Measurements from ENCODE around the gene NOCT.
"Not testable (repeated sequence)": the region's sequence is repeated elsewhere in the genome, so short reads cannot be mapped to it uniquely, and the experiment has no call there.

Gene NOCT

GRCh38 chr4:139018971-139019758, 3.6 kb downstream of the NOCT start:
- Histone ChIP-seq H3K4me3 (ENCODE audit: low read length) (no peak overlapping the region), H3K79me1 (ENCODE audit: low read length) (peaks cover 3% of the 10 kb centered on the region), H3K79me2 (ENCODE audit: control insufficient read depth, insufficient read depth, low read length) (peaks cover 74% of the 10 kb centered on the region), H3K27ac (ENCODE audit: low read depth, low read length) (no peak overlapping the region), H4K8ac (ENCODE audit: low read depth, low read length) (no peak overlapping the region), H2AK5ac (ENCODE audit: low read length) (no peak overlapping the region), H3K4me1 (ENCODE audit: control insufficient read depth, low read depth, low read length) (peaks cover 17% of the 10 kb centered on the region), H2BK15ac (replicated peaks; ENCODE audit: low read depth) (no peak overlapping the region), H3K56ac (ENCODE audit: low read length) (peak overlapping the region; percentile 47), H3K9ac (ENCODE audit: low read length) (peak overlapping the region; percentile 45), H3K23ac (ENCODE audit: low read length) (no peak overlapping the region), H3K4me2 (ENCODE audit: low read length) (peak overlapping the region; percentile 7), H3K36me3 (ENCODE audit: control insufficient read depth, insufficient read depth, low read length) (peaks cover 2% of the 10 kb centered on the region), H2BK5ac (ENCODE audit: low read length) (no peak overlapping the region), H3K18ac (ENCODE audit: low read length) (no peak overlapping the region), H3K27me3 (ENCODE audit: insufficient read depth, low read length, poor library complexity) (no peaks in the 10 kb centered on the region), H2BK120ac (ENCODE audit: low read depth, low read length) (no peak overlapping the region), H3K4ac (ENCODE audit: low read depth, low read length) (no peak overlapping the region), H4K5ac (ENCODE audit: low read length) (no peak overlapping the region)
- WGBS (ENCODE audit: extremely low coverage, insufficient coverage, low lambda C conversion rate), result no CpG with 5 or more reads among the region's 10 CpGs
- no peak for DNase-seq

- no peak overlapping the region for H3K4ac ChIP-seq (ENCODE audit: low read depth, low read length)
- peaks cover 9% of the 10 kb centered on the region for H3K4me1 ChIP-seq (ENCODE audit: control insufficient read depth, low read depth, low read length)
- no peak overlapping the region for H2AK5ac ChIP-seq (ENCODE audit: low read length)
- no CpG with 5 or more reads among the region's 4 CpGs for WGBS (ENCODE audit: extremely low coverage, insufficient coverage, low lambda C conversion rate)
- H3K4me2 ChIP-seq (ENCODE audit: low read length), result no peak overlapping the region
- no peak overlapping the region for H3K56ac ChIP-seq (ENCODE audit: low read length)
- H3K9ac ChIP-seq (ENCODE audit: low read length), result no peak overlapping the region
- H3K79me1 ChIP-seq (ENCODE audit: low read length), result peaks cover 3% of the 10 kb centered on the region
- no peak overlapping the region for H3K4me3 ChIP-seq (ENCODE audit: low read length)
- peak overlapping the region; percentile 67 for H3K27ac ChIP-seq (ENCODE audit: low read depth, low read length)
- H3K79me2 ChIP-seq (ENCODE audit: control insufficient read depth, insufficient read depth, low read length), result peaks cover 87% of the 10 kb centered on the region
- H4K5ac ChIP-seq (ENCODE audit: low read length), result no peak overlapping the region
- H2BK15ac ChIP-seq (replicated peaks; ENCODE audit: low read depth), result no peak overlapping the region
- no peak overlapping the region for H3K23ac ChIP-seq (ENCODE audit: low read length)
- no peak overlapping the region for H2BK120ac ChIP-seq (ENCODE audit: low read depth, low read length)
- H3K27me3 ChIP-seq (ENCODE audit: insufficient read depth, low read length, poor library complexity), result no peaks in the 10 kb centered on the region
- peaks cover 2% of the 10 kb centered on the region for H3K36me3 ChIP-seq (ENCODE audit: control insufficient read depth, insufficient read depth, low read length)
- peak; percentile 90 for DNase-seq
- H4K8ac ChIP-seq (ENCODE audit: low read depth, low read length), result no peak overlapping the region
- no peak overlapping the region for H2BK5ac ChIP-seq (ENCODE audit: low read length)
- no peak overlapping the region for H3K18ac ChIP-seq (ENCODE audit: low read length)
These were observed 4.8 kb downstream of the NOCT start for GRCh38 chr4:139020384-139020783.

- not testable (repeated sequence) for H3K79me1 ChIP-seq (ENCODE audit: low read length); H3K36me3 ChIP-seq (ENCODE audit: control insufficient read depth, insufficient read depth, low read length); H3K4me2 ChIP-seq (ENCODE audit: low read length); DNase-seq; H2BK5ac ChIP-seq (ENCODE audit: low read length); H3K18ac ChIP-seq (ENCODE audit: low read length); H3K27me3 ChIP-seq (ENCODE audit: insufficient read depth, low read length, poor library complexity); H3K4ac ChIP-seq (ENCODE audit: low read depth, low read length); H3K9ac ChIP-seq (ENCODE audit: low read length); H2BK15ac ChIP-seq (replicated peaks; ENCODE audit: low read depth); H3K4me1 ChIP-seq (ENCODE audit: control insufficient read depth, low read depth, low read length); H3K23ac ChIP-seq (ENCODE audit: low read length); H4K8ac ChIP-seq (ENCODE audit: low read depth, low read length); H3K56ac ChIP-seq (ENCODE audit: low read length); H3K4me3 ChIP-seq (ENCODE audit: low read length); H2AK5ac ChIP-seq (ENCODE audit: low read length); H2BK120ac ChIP-seq (ENCODE audit: low read depth, low read length); H4K5ac ChIP-seq (ENCODE audit: low read length)
- peak overlapping the region; percentile 31 for H3K27ac ChIP-seq (ENCODE audit: low read depth, low read length)
- H3K79me2 ChIP-seq (ENCODE audit: control insufficient read depth, insufficient read depth, low read length), result peaks cover 85% of the 10 kb centered on the region
- no CpG with 5 or more reads among the region's 12 CpGs for WGBS (ENCODE audit: extremely low coverage, insufficient coverage, low lambda C conversion rate)
These were observed 5.5 kb downstream of the NOCT start for GRCh38 chr4:139021071-139021470.

DNA sequence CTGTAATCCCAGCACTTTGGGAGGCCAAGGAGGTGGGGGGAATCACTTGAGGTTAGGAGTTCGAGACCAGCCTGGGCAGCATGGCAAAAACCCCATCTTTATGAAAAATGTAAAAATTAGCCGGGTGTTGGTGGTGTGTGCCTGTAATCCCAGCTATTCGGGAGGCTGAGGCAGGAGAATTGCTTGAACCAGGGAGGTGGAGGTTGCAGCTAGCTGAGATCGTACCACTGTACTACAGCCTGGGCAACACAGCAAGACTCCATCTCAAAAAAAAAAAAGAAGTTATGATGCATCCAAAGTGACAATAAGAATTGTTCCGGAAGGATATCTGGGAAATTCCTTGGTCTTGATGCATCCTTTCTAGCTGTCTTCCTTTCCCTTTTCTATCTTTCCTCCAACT, 7.3 kb downstream of the NOCT start:
- no peaks in the 10 kb centered on the region for H3K27me3 ChIP-seq (ENCODE audit: insufficient read depth, low read length, poor library complexity)
- no peak overlapping the region for H3K9ac ChIP-seq (ENCODE audit: low read length)
- no peak overlapping the region for H2BK5ac ChIP-seq (ENCODE audit: low read length)
- H3K23ac ChIP-seq (ENCODE audit: low read length), result no peak overlapping the region
- H4K5ac ChIP-seq (ENCODE audit: low read length), result no peak overlapping the region
- no peak overlapping the region for H3K56ac ChIP-seq (ENCODE audit: low read length)
- no peak overlapping the region for H3K4ac ChIP-seq (ENCODE audit: low read depth, low read length)
- peaks cover 2% of the 10 kb centered on the region for H3K36me3 ChIP-seq (ENCODE audit: control insufficient read depth, insufficient read depth, low read length)
- H3K4me2 ChIP-seq (ENCODE audit: low read length), result no peak overlapping the region
- H2BK120ac ChIP-seq (ENCODE audit: low read depth, low read length), result no peak overlapping the region
- peaks cover 3% of the 10 kb centered on the region for H3K79me1 ChIP-seq (ENCODE audit: low read length)
- H3K4me3 ChIP-seq (ENCODE audit: low read length), result no peak overlapping the region
- peaks cover 87% of the 10 kb centered on the region for H3K79me2 ChIP-seq (ENCODE audit: control insufficient read depth, insufficient read depth, low read length)
- H4K8ac ChIP-seq (ENCODE audit: low read depth, low read length), result no peak overlapping the region
- peaks cover 9% of the 10 kb centered on the region for H3K4me1 ChIP-seq (ENCODE audit: control insufficient read depth, low read depth, low read length)
- no CpG with 5 or more reads among the region's 5 CpGs for WGBS (ENCODE audit: extremely low coverage, insufficient coverage, low lambda C conversion rate)
- no peak overlapping the region for H2BK15ac ChIP-seq (replicated peaks; ENCODE audit: low read depth)
- no peak overlapping the region for H3K27ac ChIP-seq (ENCODE audit: low read depth, low read length)
- no peak for DNase-seq
- no peak overlapping the region for H3K18ac ChIP-seq (ENCODE audit: low read length)
- no peak overlapping the region for H2AK5ac ChIP-seq (ENCODE audit: low read length)

DNA sequence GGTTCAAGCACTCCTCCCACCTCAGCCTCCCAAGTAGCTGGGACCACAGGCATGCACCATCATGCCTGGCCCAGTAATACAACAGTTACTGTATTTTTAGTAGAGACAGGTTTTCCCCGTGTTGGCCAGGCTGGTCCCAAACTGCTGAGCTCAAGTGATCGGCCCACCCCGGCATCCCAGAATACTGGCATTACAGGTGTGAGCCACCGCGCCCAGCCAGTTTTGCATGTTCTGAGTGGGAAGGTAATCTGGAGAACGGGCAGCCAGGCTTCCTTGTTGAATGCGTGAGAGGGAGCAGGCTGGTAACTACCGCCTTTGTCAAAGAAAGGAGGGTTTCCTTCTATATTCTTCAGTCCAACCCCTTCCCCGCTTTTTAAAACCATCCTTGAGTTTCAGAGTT, 9.1 kb downstream of the NOCT start:
- H3K79me1 ChIP-seq (ENCODE audit: low read length), result peaks cover 3% of the 10 kb centered on the region
- DNase-seq, result no peak
- H3K4me1 ChIP-seq (ENCODE audit: control insufficient read depth, low read depth, low read length), result peaks cover 4% of the 10 kb centered on the region
- H3K18ac ChIP-seq (ENCODE audit: low read length), result no peak overlapping the region
- no CpG with 5 or more reads among the region's 9 CpGs for WGBS (ENCODE audit: extremely low coverage, insufficient coverage, low lambda C conversion rate)
- H2BK5ac ChIP-seq (ENCODE audit: low read length), result no peak overlapping the region
- no peak overlapping the region for H4K8ac ChIP-seq (ENCODE audit: low read depth, low read length)
- no peak overlapping the region for H2BK120ac ChIP-seq (ENCODE audit: low read depth, low read length)
- no peak overlapping the region for H3K27ac ChIP-seq (ENCODE audit: low read depth, low read length)
- H3K27me3 ChIP-seq (ENCODE audit: insufficient read depth, low read length, poor library complexity), result no peaks in the 10 kb centered on the region
- no peak overlapping the region for H3K4me2 ChIP-seq (ENCODE audit: low read length)
- peaks cover under 1% of the 10 kb centered on the region for H3K36me3 ChIP-seq (ENCODE audit: control insufficient read depth, insufficient read depth, low read length)
- H3K9ac ChIP-seq (ENCODE audit: low read length), result no peak overlapping the region
- no peak overlapping the region for H4K5ac ChIP-seq (ENCODE audit: low read length)
- no peak overlapping the region for H3K4ac ChIP-seq (ENCODE audit: low read depth, low read length)
- H3K23ac ChIP-seq (ENCODE audit: low read length), result no peak overlapping the region
- H2AK5ac ChIP-seq (ENCODE audit: low read length), result no peak overlapping the region
- H3K56ac ChIP-seq (ENCODE audit: low read length), result peak overlapping the region; percentile 42
- H3K79me2 ChIP-seq (ENCODE audit: control insufficient read depth, insufficient read depth, low read length), result peaks cover 82% of the 10 kb centered on the region
- H2BK15ac ChIP-seq (replicated peaks; ENCODE audit: low read depth), result no peak overlapping the region
- H3K4me3 ChIP-seq (ENCODE audit: low read length), result no peak overlapping the region

GRCh38 chr4:139025841-139026240, 10.3 kb downstream of the NOCT start:
- H2AK5ac ChIP-seq (ENCODE audit: low read length), result no peak overlapping the region
- no peak overlapping the region for H3K23ac ChIP-seq (ENCODE audit: low read length)
- no peaks in the 10 kb centered on the region for H3K36me3 ChIP-seq (ENCODE audit: control insufficient read depth, insufficient read depth, low read length)
- WGBS (ENCODE audit: extremely low coverage, insufficient coverage, low lambda C conversion rate), result no CpG with 5 or more reads among the region's 1 CpG
- H3K27me3 ChIP-seq (ENCODE audit: insufficient read depth, low read length, poor library complexity), result no peaks in the 10 kb centered on the region
- peaks cover 3% of the 10 kb centered on the region for H3K79me1 ChIP-seq (ENCODE audit: low read length)
- H3K27ac ChIP-seq (ENCODE audit: low read depth, low read length), result no peak overlapping the region
- H2BK15ac ChIP-seq (replicated peaks; ENCODE audit: low read depth), result no peak overlapping the region
- no peak for DNase-seq
- H3K4me1 ChIP-seq (ENCODE audit: control insufficient read depth, low read depth, low read length), result no peaks in the 10 kb centered on the region
- no peak overlapping the region for H3K4me2 ChIP-seq (ENCODE audit: low read length)
- H3K56ac ChIP-seq (ENCODE audit: low read length), result no peak overlapping the region
- no peak overlapping the region for H2BK5ac ChIP-seq (ENCODE audit: low read length)
- no peak overlapping the region for H2BK120ac ChIP-seq (ENCODE audit: low read depth, low read length)
- H3K9ac ChIP-seq (ENCODE audit: low read length), result no peak overlapping the region
- H3K79me2 ChIP-seq (ENCODE audit: control insufficient read depth, insufficient read depth, low read length), result peaks cover 81% of the 10 kb centered on the region
- no peak overlapping the region for H3K4me3 ChIP-seq (ENCODE audit: low read length)
- no peak overlapping the region for H4K8ac ChIP-seq (ENCODE audit: low read depth, low read length)
- no peak overlapping the region for H4K5ac ChIP-seq (ENCODE audit: low read length)
- no peak overlapping the region for H3K18ac ChIP-seq (ENCODE audit: low read length)
- H3K4ac ChIP-seq (ENCODE audit: low read depth, low read length), result no peak overlapping the region
